22Rv1 (cell line): ENCODE results near the gene ALOX15.

Source experiments
- ZFX ChIP-seq: fragments of 450-650 bp; IDR thresholded peaks from 2 replicates; pipeline ENCODE4 v1.6.1; 2017; ENCODE audit warnings: antibody characterized with exemption, borderline replicate concordance
- TF ChIP-seq, protein P1 (sequence below): fragments of 450-650 bp; IDR thresholded peaks from 2 replicates; pipeline ENCODE4 v1.5.1; 2017; ENCODE audit warnings: mild to moderate bottlenecking

DNA sequence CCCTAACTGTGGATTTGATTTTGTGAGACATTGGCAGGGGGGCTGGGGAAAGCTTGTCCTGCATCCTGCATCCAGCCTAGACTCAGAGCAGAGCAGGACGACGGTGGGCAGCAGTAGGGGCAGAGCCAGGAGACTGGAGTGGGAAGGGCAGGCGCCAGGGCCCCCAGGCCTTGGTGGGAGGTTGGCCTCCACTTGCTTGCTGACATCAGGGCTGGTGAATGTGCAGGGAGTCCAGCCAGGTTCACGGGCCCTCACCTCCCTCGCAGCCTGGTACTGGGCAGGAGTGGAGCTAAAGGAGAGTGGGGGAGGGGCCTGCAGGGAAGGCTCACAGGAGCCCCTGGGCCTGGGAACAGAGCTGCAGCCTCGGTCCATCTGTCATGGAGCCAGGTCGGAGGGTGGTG lies 59.4 kb downstream of the ALOX15 start:
- no peak for TF ChIP-seq ZFX
- TF ChIP-seq, protein P1, sequence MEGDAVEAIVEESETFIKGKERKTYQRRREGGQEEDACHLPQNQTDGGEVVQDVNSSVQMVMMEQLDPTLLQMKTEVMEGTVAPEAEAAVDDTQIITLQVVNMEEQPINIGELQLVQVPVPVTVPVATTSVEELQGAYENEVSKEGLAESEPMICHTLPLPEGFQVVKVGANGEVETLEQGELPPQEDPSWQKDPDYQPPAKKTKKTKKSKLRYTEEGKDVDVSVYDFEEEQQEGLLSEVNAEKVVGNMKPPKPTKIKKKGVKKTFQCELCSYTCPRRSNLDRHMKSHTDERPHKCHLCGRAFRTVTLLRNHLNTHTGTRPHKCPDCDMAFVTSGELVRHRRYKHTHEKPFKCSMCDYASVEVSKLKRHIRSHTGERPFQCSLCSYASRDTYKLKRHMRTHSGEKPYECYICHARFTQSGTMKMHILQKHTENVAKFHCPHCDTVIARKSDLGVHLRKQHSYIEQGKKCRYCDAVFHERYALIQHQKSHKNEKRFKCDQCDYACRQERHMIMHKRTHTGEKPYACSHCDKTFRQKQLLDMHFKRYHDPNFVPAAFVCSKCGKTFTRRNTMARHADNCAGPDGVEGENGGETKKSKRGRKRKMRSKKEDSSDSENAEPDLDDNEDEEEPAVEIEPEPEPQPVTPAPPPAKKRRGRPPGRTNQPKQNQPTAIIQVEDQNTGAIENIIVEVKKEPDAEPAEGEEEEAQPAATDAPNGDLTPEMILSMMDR: no peak
